ENCODE results near the gene ZNF84. TPM values are rescaled to one million over a fixed set of nuclear protein-coding genes. Genes with fewer than 3 reads are reported as not detected.

ZNF84 gene
- 38.3 and 67.7 TPM in 2 replicates for total RNA-seq (2011; cell fraction: chromatin; rRNA removed; ENCODE audit: low replicate concordance)
- 19.2 and 22.2 TPM in 2 replicates for total RNA-seq (2011; cell fraction: nucleolus; rRNA removed)
- total RNA-seq (2011; cell fraction: nucleoplasm; rRNA removed), result 37.5 and 45.3 TPM in 2 replicates
- total RNA-seq (2014; rRNA removed), result 7.4 and 9.1 TPM in 2 replicates
- total RNA-seq (2014; rRNA removed; fragmentation: Illumina TruSeq; extraction: Trizol), result 19.2 and 19.7 TPM in 2 replicates
- total RNA-seq (2015; rRNA removed; fragmentation: Illumina TruSeq; extraction: Trizol), result 16.2 and 16.7 TPM in 2 replicates
- 10.3 and 11.1 TPM in 2 replicates for total RNA-seq (2021)
- 21.8 and 24.3 TPM in 2 replicates for polyA plus RNA-seq (2011; rRNA removed)
- polyA plus RNA-seq (2011; cell fraction: cytosol; rRNA removed), result 4.4 and 4.6 TPM in 2 replicates
- polyA plus RNA-seq (2011; cell fraction: nucleus; rRNA removed), result 26.9 and 28.8 TPM in 2 replicates
- polyA plus RNA-seq (2012), result 10.9 and 12.7 TPM in 2 replicates
- 11.6 and 12.1 TPM in 2 replicates for polyA plus RNA-seq (2014; fragmentation: Illumina TruSeq; extraction: Trizol)
- polyA plus RNA-seq (2014; fragmentation: Nextera tagmentation; extraction: Ambion mirVana), result 10 to 100 TPM in 1 of 2 experiments, 1 to 10 TPM in 1; 8.8 to 12.1 TPM
- 12.2 and 12.8 TPM in 2 replicates for polyA plus RNA-seq (2014; rRNA removed)
- 29.6 and 36.3 TPM in 2 replicates for polyA minus RNA-seq (2011; rRNA and poly(A)+ RNA removed)
- 5.9 and 6.3 TPM in 2 replicates for polyA minus RNA-seq (2011; cell fraction: cytosol; rRNA and poly(A)+ RNA removed)
- polyA minus RNA-seq (2011; cell fraction: nucleus; rRNA and poly(A)+ RNA removed), result 14.3 and 29.9 TPM in 2 replicates
- percentile 76 among the genes with signal in this experiment for Bru-seq, nascent RNA
- BruChase-seq, experiment 1, labeled RNA remaining after a 2-hour chase, result percentile 86 among the genes with signal in this experiment
- percentile 86 among the genes with signal in this experiment for BruChase-seq, experiment 2, labeled RNA remaining after a 6-hour chase
- long read RNA-seq, experiment 1, full-length matches to known transcripts, result 26 of 60 reads
- long read RNA-seq, experiment 1, partial matches to known transcripts, result 8 of 60 reads
- long read RNA-seq, experiment 1, other reads (novel, unspliced or antisense), result 26 of 60 reads
- long read RNA-seq, experiment 2, partial matches to known transcripts, result 0 of 9 reads
- long read RNA-seq, experiment 2, other reads (novel, unspliced or antisense), result 8 of 9 reads
- long read RNA-seq, experiment 3, full-length matches to known transcripts, result 2 of 3 reads
- long read RNA-seq, experiment 3, partial matches to known transcripts, result 0 of 3 reads
- long read RNA-seq, experiment 3, other reads (novel, unspliced or antisense), result 1 of 3 reads

- peaks cover 20% of the 10 kb centered on the region; the same call in 2 of the 3 replicates for H3K36me3 ChIP-seq (ENCODE audit: control insufficient read depth, insufficient read depth, low read length)
- peak within 1 kb of the TSS; percentile 81 to 90 for H3K9ac ChIP-seq (ENCODE audit: insufficient read depth in 1 of 2, low read depth in 2 of 2, low read length in 2 of 2)
- peak within 1 kb of the TSS; percentile 98 for H3K27ac ChIP-seq (ENCODE audit: extremely low read depth, low read depth, low read length)
- FAIRE-seq (peak; percentile 97), DNase-seq (ENCODE audit: extremely low read depth in 1 of 4, low spot score in 3 of 4) (peak; percentile 90 to 97 (median 92)), ATAC-seq (peak; percentile 96)
- H4K20me1 ChIP-seq (replicated peaks; ENCODE audit: control insufficient read depth, insufficient read depth, low read length), result no peaks in the 10 kb centered on the region
- H3K79me2 ChIP-seq (ENCODE audit: control insufficient read depth, insufficient read depth, low read length), result peaks cover 24% of the 10 kb centered on the region
- H3K27me3 ChIP-seq (ENCODE audit: control insufficient read depth in 2 of 2, insufficient read depth in 2 of 2, low read length in 2 of 2), result no peaks in the 10 kb centered on the region
- H3K9me1 ChIP-seq (ENCODE audit: control insufficient read depth, insufficient read depth, low read length), result no peaks in the 10 kb centered on the region
- H2AFZ ChIP-seq (ENCODE audit: low read depth, low read length), result peak within 1 kb of the TSS; percentile 99
- intact Hi-C loops (cut with micrococcal nuclease) (loop anchor here (1.0 to 5.0 kb wide), 3 partner anchors 43 to 144 kb away; partner anchors contain the start of genes ZNF140, ZNF26 and ZNF268), in situ Hi-C loops (cut with MboI) (no loop called here)
- BruUV-seq (replicated peaks), result no TSS peak
- CTCF ChIA-PET (ENCODE audit: low intra/inter-chr PET ratio), result no interaction called here
- H3K9me3 ChIP-seq (replicated peaks; ENCODE audit: control insufficient read depth, insufficient read depth, low read depth, low read length), result peaks cover 33% of the 10 kb centered on the region
- peak within 1 kb of the TSS; percentile 74 for H3K4me3 ChIP-seq
- H3K4me1 ChIP-seq (replicated peaks in 1 of 2; ENCODE audit: control insufficient read depth in 2 of 2, insufficient read depth in 2 of 2, low read length in 2 of 2), result peaks cover 3 to 10% of the 10 kb centered on the region in 2 experiments; a peak in 1 of 5 replicates
- H3K4me2 ChIP-seq (ENCODE audit: insufficient read depth, low read length), result peak within 1 kb of the TSS; percentile 96
- POLR2A ChIA-PET, result interaction anchor here (0.7 to 1.3 kb wide), 2 partner anchors 10 to 131 kb away, joined by 3 read pairs; no protein-coding TSS in a partner anchor
- WGBS (ENCODE audit: insufficient coverage, low coverage, missing lambda C conversion rate), result under 1% methylated on average over 68 of the region's 103 CpGs
- TF ChIP-seq CAMTA2 (CRISPR knock-in tag; conservative IDR thresholded peaks at IDR 0.05) (0 out of 2 replicates have a peak, but pooled peaks have one; percentile 45), FOXJ2 (tag; IDR thresholded peaks at IDR 0.05) (0 out of 2 replicates have a peak, but pooled peaks have one; percentile 43), ZNF146 (CRISPR knock-in tag; IDR thresholded peaks at IDR 0.05; ENCODE audit: unreplicated experiment) (no peak), RBBP5 (IDR thresholded peaks at IDR 0.05; ENCODE audit: borderline replicate concordance, insufficient read depth, low read length, poor library complexity, severe bottlenecking) (peak; percentile 91), CSDE1 (IDR thresholded peaks at IDR 0.05) (peak in 1 of 2 experiments; percentile 60; a peak in 1 of 4 replicates), TARDBP (IDR thresholded peaks at IDR 0.05) (peak; percentile 62; the same call in 1 of the 2 replicates), ZNF217 (CRISPR knock-in tag; IDR thresholded peaks at IDR 0.05) (no peak), ZNF766 (CRISPR knock-in tag; conservative IDR thresholded peaks at IDR 0.05) (peak; percentile 86; the same call in 1 of the 2 replicates), DEAF1 (CRISPR knock-in tag; IDR thresholded peaks at IDR 0.05) (no peak), RB1 (IDR thresholded peaks at IDR 0.05; ENCODE audit: low read depth) (peak; percentile 60), LCOR (CRISPR knock-in tag; IDR thresholded peaks at IDR 0.05) (0 out of 2 replicates have a peak, but pooled peaks have one; percentile 41), TRIM25 (IDR thresholded peaks at IDR 0.05; ENCODE audit: borderline replicate concordance) (no peak), NFXL1 (CRISPR knock-in tag; IDR thresholded peaks at IDR 0.05) (no peak)
These were observed at the start of gene ZNF84 for GRCh38 chr12:133037207-133038005. ZNF84 (plus strand) TSS chr12:133037509; CDS start chr12:133041468, 3,959 bp downstream.

Data from K562 (cell line).